ENCODE measurements around the gene DCUN1D2.
"Not testable (repeated sequence)": the region's sequence is repeated elsewhere in the genome, so short reads cannot be mapped to it uniquely, and the experiment has no call there.

DCUN1D2 gene

DNA sequence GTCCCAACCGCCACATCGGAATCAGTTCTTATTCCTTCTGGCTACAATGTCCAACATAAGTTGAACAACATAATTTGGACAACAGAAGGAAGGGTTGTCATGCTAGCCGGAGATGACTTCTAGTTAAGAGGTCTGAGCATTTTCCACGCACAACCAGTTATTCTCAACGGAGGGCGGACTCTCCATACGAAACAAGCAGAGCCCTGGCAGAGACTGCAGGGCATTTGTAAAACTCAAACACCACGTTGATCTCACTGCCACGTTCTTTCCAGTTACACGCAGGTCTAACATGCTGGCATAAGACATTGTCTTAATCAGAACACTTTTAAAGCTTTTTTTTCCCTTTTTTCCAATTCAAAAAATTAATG, 38.3 kb upstream of the DCUN1D2 start:
- H3K4me3 ChIP-seq (replicated peaks; ENCODE audit: low read depth, low read length) = no peak overlapping the region
- TF ChIP-seq, protein P1, sequence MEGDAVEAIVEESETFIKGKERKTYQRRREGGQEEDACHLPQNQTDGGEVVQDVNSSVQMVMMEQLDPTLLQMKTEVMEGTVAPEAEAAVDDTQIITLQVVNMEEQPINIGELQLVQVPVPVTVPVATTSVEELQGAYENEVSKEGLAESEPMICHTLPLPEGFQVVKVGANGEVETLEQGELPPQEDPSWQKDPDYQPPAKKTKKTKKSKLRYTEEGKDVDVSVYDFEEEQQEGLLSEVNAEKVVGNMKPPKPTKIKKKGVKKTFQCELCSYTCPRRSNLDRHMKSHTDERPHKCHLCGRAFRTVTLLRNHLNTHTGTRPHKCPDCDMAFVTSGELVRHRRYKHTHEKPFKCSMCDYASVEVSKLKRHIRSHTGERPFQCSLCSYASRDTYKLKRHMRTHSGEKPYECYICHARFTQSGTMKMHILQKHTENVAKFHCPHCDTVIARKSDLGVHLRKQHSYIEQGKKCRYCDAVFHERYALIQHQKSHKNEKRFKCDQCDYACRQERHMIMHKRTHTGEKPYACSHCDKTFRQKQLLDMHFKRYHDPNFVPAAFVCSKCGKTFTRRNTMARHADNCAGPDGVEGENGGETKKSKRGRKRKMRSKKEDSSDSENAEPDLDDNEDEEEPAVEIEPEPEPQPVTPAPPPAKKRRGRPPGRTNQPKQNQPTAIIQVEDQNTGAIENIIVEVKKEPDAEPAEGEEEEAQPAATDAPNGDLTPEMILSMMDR (IDR thresholded peaks at IDR 0.05; ENCODE audit: low read depth, low read length, missing control alignments) = no peak
- DNase-seq (ENCODE audit: extremely low read depth, low read depth) = no peak

DNA sequence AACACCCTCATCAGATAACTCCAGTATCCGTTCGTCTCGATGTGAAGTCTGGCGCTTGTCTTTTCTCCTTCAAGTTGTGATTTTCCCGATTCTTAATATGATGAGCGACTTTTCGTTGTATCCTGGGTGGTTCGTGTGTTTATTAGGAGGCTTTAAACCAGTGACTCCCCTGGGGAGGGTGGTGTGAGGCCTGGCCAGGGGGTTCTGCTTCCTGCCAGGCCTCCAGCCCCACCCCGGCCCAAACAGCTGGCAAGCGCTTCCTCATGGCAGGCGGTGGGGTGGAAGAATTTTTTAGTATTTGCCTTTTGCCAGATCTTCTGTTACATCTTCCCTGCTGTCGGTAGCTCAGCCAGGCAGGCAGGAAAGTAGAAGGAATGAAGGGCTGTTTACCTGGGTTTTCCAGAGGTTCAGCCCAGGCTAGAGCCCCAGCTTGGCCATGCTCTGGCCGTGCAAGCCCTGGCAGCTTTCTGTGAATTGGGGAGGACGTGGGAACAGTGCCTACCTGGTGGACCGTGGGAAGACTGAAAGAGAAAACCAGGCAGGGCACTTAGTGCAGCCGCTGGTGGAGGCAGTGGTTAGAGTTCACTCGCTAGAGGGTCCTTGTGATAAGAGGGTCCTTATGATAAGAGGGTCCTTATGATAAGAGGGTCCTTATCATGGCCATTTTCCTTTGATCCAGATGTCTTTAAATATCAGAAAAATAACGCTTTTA, 37.7 kb upstream of the DCUN1D2 start:
- DNase-seq (ENCODE audit: extremely low read depth, low read depth) = no peak
- no peak overlapping the region for H3K4me3 ChIP-seq (replicated peaks; ENCODE audit: low read depth, low read length)
- TF ChIP-seq, protein P1 (IDR thresholded peaks at IDR 0.05; ENCODE audit: low read depth, low read length, missing control alignments) = no peak

DNA sequence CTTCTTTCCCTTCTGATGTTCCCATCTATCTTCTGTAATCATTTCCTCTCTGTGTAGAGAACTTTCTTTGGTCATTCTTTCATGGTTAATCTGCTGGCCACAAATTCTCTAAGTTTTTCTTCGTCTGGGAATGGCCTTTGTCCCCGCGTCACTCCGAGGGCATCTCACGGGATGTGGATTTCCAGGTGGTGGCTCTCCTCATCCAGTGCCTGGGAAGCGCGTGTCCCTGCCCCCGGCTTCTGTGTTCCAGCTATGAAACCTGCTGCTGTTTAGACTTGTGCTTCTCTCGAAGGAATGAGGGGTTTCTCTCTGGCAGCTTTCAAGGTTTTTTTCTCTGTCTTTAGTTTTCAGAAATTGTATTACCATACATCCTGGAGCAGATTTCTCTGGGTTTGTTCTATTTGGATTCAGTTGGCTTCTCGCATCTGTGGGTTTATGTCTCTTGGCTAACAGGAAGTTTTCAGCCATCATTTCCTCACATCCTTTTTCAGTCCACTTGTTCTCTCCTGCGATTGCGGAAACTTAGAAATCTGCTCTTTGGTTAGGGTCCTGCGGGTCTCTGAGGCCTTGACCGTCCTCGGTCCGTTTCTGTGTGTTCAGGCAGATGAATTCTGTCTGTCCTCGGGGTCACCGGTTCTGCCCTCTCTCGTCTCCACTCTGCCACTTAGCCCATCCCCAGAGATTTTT, 36.9 kb upstream of the DCUN1D2 start:
- TF ChIP-seq, protein P1 (IDR thresholded peaks at IDR 0.05; ENCODE audit: low read depth, low read length, missing control alignments) = no peak
- H3K4me3 ChIP-seq (replicated peaks; ENCODE audit: low read depth, low read length) = no peak overlapping the region
- no peak for DNase-seq (ENCODE audit: extremely low read depth, low read depth)

DNA sequence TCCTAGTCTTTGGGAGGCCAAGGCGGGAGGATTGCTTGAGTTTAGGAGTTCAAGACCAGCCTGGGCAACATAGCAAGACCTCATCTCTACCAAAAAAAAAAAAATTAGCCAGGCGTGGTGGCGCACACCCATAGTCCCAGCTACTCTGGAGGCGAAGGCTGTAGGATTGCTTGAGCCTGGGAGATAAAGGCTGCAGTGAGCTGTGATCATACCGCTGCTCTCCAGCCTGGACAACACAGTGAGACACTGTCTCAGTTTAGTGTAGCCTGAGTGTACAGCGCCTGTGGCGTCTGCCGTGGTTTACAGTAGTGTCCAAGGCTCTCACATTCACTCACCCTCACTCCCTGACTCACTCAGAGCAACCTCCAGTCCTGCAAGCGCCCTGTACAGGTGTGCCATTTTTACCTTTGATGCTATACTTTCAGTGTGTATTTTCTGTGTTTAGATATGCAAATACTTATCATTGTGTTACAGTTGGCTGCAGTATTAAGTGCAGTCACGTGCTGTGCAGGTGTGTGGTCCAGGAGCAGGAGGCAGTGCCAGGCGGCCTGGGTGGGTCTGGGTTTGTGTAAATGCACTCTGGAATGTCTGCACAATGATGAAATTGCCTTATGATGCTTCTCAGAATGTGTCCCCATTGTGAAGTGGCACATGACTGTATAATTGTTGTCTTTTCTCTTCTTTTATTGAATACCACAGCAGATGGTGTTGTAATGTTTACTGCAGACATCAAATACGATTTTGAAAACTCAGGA, 36.1 kb upstream of the DCUN1D2 start:
- no peak overlapping the region for H3K4me3 ChIP-seq (replicated peaks; ENCODE audit: low read depth, low read length)
- no peak for DNase-seq (ENCODE audit: extremely low read depth, low read depth)
- TF ChIP-seq, protein P1 (IDR thresholded peaks at IDR 0.05; ENCODE audit: low read depth, low read length, missing control alignments) = no peak

DNA sequence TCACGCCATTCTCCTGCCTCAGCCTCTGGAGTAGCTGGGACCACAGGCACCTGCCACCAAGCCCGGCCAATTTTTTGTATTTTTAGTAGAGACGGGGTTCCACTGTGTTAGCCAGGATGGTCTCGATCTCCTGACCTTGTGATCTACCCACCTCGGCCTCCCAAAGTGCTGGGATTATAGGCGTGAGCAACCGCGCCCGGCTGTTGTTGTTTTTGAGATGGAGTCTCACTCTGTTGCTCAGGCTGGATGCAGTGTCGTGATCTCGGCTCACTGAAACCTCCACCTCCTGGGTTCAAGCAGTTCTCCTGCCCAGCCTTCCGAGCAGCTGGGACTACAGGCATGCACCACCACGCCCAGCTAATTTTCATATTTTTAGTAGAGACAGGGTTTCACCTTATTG, 31.9 kb upstream of the DCUN1D2 start:
- not testable (repeated sequence) for H3K4me3 ChIP-seq (replicated peaks; ENCODE audit: low read depth, low read length); DNase-seq (ENCODE audit: extremely low read depth, low read depth)

DNA sequence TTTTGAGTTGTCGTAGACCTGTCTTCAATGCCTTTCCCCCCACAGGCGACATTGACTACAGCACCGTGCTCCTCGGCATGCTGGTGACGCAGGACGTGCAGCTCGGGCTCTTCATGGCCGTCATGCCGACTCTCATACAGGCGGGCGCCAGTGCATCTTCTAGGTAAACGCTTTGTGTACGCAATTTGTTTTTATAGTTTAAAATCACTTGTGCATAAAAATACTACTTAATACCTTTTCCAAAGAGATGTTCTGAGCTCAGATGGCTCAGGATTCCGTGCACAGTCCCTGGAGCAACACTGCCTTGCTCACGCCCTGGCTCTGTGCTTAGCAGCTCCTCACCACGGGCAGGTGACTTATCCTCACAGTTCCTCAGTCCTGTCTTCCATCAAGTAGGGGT, 30.1 kb upstream of the DCUN1D2 start:
- H3K4me3 ChIP-seq (replicated peaks; ENCODE audit: low read depth, low read length) = no peak overlapping the region
- DNase-seq (ENCODE audit: extremely low read depth, low read depth) = no peak
- TF ChIP-seq, protein P1 (IDR thresholded peaks at IDR 0.05; ENCODE audit: low read depth, low read length, missing control alignments) = no peak

DNA sequence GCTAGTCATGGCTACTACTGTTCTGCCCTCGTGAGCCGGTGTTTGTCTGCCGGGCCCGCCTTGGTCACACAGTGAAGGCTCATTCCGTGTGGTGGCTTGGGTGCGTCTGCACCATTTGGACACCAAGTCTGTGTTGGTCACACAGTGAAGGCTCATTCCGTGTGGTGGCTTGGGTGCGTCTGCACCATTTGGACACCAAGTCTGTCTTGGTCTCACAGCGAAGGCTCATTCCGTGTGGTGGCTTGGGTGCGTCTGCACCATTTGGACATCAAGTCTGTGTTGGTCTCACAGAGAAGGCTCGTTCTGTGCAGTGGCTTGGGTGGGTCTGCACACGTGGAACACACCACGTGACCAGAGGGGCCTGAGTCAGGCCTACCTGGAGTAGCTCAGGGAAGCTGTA, 29.0 kb upstream of the DCUN1D2 start:
- TF ChIP-seq, protein P1 (IDR thresholded peaks at IDR 0.05; ENCODE audit: low read depth, low read length, missing control alignments) = no peak
- H3K4me3 ChIP-seq (replicated peaks; ENCODE audit: low read depth, low read length) = no peak overlapping the region
- no peak for DNase-seq (ENCODE audit: extremely low read depth, low read depth)
